ENCODE data around the gene LRRC36.

DNA sequence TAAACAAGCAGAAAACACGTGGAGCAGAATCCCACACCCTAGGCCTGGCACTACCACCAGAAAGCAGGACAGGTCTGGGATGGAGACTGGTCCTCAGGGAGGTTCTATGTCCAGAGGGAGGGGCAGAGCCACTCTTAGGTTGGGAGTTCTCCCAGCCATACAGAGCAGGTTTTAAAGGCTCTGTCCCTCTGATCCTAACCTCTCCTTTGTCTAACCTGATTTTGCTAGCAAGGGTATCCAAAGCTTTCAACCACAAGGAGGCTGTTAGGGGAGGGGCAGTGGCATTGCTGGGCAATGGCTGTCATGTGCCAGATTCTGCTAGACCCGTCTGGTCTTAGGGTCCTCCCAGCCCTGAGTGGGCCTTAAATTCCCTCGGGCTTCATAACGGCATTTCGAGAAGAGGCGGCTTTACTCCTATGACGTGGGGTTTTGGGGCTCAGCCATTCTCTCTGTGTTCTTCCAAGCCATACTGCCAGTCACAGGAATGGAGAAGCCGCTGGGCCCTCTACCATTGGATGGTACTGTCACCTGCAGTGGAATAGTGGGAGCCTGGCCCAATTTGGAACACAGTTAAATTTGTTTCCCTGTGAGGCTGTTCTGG lies 61.0 kb downstream of the LRRC36 start:
- TF ChIP-seq, protein P1, sequence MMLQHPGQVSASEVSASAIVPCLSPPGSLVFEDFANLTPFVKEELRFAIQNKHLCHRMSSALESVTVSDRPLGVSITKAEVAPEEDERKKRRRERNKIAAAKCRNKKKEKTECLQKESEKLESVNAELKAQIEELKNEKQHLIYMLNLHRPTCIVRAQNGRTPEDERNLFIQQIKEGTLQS (IDR thresholded peaks at IDR 0.05; ENCODE audit: insufficient read depth, low read depth, low read length) = no peak
- TF ChIP-seq, protein P2, sequence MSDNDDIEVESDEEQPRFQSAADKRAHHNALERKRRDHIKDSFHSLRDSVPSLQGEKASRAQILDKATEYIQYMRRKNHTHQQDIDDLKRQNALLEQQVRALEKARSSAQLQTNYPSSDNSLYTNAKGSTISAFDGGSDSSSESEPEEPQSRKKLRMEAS (IDR thresholded peaks at IDR 0.05) = no peak
- no peak for TF ChIP-seq RFX5 (IDR thresholded peaks at IDR 0.05; ENCODE audit: borderline replicate concordance, low read depth, low read length)
